ENCODE data around the gene SEC14L2. TPM values are rescaled to one million over a fixed set of nuclear protein-coding genes. Genes with fewer than 3 reads are reported as not detected.

SEC14L2 gene
- total RNA-seq, 2 experiments from 2014 or later = 7.6 to 10.5 TPM

DNA sequence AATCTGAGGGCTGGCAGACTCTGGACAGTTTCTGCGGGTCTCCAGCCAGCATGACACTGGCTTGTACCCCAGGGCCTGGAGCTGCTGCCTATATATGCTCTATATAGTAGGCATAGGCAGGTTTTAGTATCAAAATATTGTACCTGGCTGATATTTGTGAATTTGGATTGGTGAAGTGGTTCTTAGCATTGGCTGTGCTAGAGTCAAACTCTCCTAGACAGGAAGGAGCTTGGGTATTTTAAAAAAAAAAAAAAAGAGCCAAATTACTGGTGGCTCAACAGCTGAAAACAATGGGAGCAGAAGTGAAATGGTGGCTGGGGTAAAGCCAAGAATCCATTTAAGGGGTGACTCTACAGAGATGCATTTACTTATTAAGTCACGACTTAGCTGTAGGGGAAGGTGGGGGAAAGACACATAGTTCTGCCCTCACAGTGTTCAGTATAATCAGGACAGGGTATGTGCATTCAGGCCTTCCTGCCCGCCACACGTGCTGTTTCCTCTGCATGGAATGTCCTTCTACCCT lies 17.8 kb downstream of the SEC14L2 start:
- H3K4me3 Mint-ChIP-seq = no peak overlapping the region
- ChIA-PET CTCF (interaction anchor here (1.0 to 2.5 kb wide), 10 partner anchors 8 to 89 kb away, joined by 3 to 18 read pairs (median 3); partner anchors contain the start of genes MTFP1, RNF215 and SEC14L2), POLR2A (no interaction called here)
- H3K27me3 Mint-ChIP-seq = no peaks in the 10 kb centered on the region
- H3K4me1 Mint-ChIP-seq = peaks cover 31% of the 10 kb centered on the region
- no peaks in the 10 kb centered on the region for H3K9me3 Mint-ChIP-seq
- peaks cover 56% of the 10 kb centered on the region for H3K36me3 Mint-ChIP-seq (ENCODE audit: low read depth)
- H3K27ac Mint-ChIP-seq = no peak overlapping the region
- DNase-seq = no peak

DNA sequence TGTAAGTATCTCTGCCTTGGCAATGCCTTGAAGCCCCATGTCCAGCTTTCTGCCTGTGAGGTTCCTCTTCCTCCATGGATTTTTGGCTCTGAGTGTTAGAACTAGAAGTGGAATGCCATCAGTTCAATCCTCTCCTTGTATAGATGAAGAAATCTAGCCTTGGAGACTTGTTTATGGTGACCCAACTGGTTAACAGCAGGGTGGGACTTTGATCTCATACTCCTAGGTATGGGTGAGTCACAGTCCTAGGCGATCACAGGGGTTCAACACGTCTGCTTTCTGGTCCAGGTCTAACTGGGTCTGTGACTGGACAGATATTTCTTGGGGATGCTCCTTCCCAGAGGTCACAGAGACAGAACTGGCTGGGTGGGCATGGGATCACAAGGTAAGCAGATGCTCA lies 19.6 kb downstream of the SEC14L2 start:
- Mint-ChIP-seq H3K4me1 (peaks cover 40% of the 10 kb centered on the region), H3K4me3 (no peak overlapping the region), H3K27me3 (no peaks in the 10 kb centered on the region), H3K27ac (no peak overlapping the region), H3K36me3 (ENCODE audit: low read depth) (peaks cover 52% of the 10 kb centered on the region), H3K9me3 (no peaks in the 10 kb centered on the region)
- ChIA-PET POLR2A (no interaction called here), CTCF (no interaction called here)
- DNase-seq = no peak

DNA sequence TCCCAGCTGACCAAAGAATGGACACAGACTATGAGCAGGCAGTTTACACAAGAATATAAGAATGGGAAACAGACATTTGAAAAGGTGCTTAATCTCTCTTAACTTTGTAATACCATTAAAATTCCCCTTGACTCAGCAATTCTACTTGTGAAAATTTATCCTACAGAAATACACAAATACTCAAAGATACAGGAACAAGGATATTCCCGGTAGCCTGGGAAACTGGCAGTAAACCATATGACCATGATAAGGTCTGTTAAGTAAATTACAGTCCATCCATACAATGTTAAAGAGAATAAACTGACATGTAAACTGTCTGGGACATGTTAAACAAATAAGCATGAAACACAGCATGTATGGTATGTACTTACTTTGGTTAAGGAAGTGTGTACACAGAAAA lies 20.0 kb downstream of the SEC14L2 start:
- H3K9me3 Mint-ChIP-seq = no peaks in the 10 kb centered on the region
- CTCF ChIA-PET = no interaction called here
- POLR2A ChIA-PET = no interaction called here
- no peak overlapping the region for H3K27ac Mint-ChIP-seq
- peaks cover 50% of the 10 kb centered on the region for H3K36me3 Mint-ChIP-seq (ENCODE audit: low read depth)
- no peak overlapping the region for H3K4me3 Mint-ChIP-seq
- no peaks in the 10 kb centered on the region for H3K27me3 Mint-ChIP-seq
- peaks cover 43% of the 10 kb centered on the region for H3K4me1 Mint-ChIP-seq
- no peak for DNase-seq

DNA sequence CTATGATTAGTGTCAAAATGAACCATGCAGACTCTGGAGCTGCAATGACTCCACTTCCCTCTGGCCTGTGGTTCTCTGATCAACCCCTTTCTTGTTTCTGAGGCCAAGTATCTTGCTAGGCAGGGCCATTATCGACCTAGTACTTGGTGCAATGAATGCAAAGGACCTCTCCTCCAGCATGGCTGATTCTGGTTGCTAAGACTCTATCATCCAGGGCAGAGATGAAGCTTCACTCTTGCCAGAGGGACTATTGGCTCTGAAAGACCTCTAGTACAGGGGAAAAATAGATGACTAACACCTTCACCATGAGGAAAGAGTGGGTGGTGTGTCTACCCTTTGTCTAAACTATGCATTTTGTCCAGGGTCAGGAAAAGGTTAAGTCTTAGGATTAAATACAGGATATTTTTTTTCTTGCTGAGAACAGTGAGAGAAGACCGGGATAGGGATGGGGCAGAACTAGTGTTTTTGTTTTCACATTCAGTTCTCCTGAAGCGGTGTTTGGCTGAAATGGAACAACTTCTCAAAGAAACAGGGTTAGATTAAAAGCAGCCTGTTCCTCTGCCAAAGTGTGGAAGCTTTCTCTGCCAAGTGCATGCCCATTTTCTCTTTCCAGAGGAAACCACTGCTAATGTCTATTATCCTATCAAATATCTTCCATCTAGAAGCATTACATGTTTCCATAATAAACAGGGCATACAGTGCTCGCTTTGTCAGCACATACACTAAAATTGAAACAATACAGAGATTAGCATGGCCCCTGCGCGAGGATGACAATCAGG lies 23.7 kb downstream of the SEC14L2 start:
- no peaks in the 10 kb centered on the region for H3K9me3 Mint-ChIP-seq
- H3K27me3 Mint-ChIP-seq = no peaks in the 10 kb centered on the region
- DNase-seq = no peak
- ChIA-PET POLR2A (no interaction called here), CTCF (interaction anchor here (0.6 to 4.8 kb wide), 4 partner anchors 9 to 132 kb away, joined by 3 to 28 read pairs (median 6); no protein-coding TSS in a partner anchor)
- H3K27ac Mint-ChIP-seq = no peak overlapping the region
- peaks cover 47% of the 10 kb centered on the region for H3K4me1 Mint-ChIP-seq
- peaks cover 42% of the 10 kb centered on the region for H3K36me3 Mint-ChIP-seq (ENCODE audit: low read depth)
- H3K4me3 Mint-ChIP-seq = no peak overlapping the region

DNA sequence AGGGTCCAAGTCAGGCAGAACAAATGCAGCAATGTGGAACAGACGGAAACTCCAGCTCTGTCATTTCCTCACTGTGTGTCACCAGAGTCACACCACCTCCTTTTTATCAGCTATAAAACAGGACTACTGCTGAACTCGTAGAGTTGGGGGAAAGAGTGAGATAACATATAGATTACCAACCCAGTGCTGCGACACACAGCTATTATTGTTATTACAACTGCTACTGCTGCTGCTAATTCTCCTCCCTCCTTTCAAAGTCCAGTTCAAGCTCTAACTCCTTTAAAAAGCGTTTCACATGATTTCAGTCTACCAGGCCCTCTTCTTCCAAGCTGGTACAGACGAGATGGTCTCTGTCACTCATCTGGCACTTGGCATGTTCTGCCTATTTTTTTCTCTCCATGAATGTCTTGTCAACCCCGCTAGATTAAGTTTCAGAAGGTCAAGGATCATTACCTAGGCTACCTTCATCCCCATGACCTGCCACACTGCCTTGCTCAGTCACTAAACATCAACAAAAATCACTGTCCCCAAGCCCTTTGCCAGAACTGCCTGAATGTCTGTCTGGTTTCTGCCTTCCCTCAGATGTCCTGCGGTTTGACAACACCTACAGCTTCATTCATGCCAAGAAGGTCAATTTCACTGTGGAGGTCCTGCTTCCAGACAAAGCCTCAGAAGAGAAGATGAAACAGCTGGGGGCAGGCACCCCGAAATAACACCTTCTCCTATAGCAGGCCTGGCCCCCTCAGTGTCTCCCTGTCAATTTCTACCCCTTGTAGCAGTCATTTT lies 25.1 kb downstream of the SEC14L2 start:
- DNase-seq = no peak
- Mint-ChIP-seq H3K27me3 (no peaks in the 10 kb centered on the region), H3K9me3 (no peaks in the 10 kb centered on the region), H3K27ac (peak overlapping the region; percentile 99), H3K4me3 (peak overlapping the region; percentile 99), H3K4me1 (peaks cover 55% of the 10 kb centered on the region), H3K36me3 (ENCODE audit: low read depth) (peaks cover 34% of the 10 kb centered on the region)
- POLR2A ChIA-PET = interaction anchor here (0.7 to 0.8 kb wide), 2 partner anchors 12 to 29 kb away, joined by 3 to 5 read pairs; no protein-coding TSS in a partner anchor
- CTCF ChIA-PET = interaction anchor here (0.5 to 7.4 kb wide), 13 partner anchors 7 to 1655 kb away, joined by 3 to 91 read pairs (median 5); partner anchors contain the start of genes RNF215 and SEC14L2

DNA sequence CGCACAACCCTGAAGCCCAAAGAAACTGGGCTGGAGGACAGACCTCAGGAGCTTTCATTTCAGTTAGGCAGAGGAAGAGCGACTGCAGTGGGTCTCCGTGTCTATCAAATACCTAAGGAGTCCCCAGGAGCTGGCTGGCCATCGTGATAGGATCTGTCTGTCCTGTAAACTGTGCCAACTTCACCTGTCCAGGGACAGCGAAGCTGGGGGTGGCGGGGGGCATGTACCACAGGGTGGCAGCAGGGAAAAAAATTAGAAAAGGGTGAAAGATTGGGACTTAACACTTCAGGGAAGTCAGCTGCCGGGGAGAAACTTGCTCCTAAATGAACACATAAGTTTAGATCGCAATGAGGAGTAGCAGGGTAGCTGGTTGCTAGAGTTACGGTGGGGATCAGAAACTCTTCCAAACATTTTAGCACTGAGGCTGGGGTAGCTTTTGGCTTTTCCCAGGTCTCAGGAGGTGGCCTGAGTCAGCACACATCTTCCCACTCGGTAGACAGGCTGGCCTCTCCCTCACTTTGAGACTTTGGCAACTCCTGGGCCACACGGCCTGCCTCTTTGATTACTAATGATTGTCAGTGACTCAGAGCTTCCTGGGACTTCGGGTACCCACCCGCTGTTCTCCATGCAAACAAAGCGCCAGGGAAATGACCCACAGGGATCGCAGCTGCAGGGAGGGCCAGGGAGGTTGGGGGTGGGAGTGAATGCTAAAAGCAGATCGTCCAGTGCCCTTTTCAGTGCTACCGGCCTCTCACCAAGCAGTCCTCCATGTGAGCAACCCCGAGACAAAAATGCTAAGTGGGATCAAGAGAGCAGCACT lies 25.9 kb downstream of the SEC14L2 start:
- peak; percentile 12 for DNase-seq
- Mint-ChIP-seq H3K36me3 (ENCODE audit: low read depth) (peaks cover 38% of the 10 kb centered on the region), H3K27ac (peak overlapping the region; percentile 99), H3K9me3 (no peaks in the 10 kb centered on the region), H3K4me1 (peaks cover 62% of the 10 kb centered on the region), H3K27me3 (no peaks in the 10 kb centered on the region), H3K4me3 (peak overlapping the region; percentile 99)
- ChIA-PET POLR2A (interaction anchor here (0.7 to 1.0 kb wide), 3 partner anchors 12 to 30 kb away, joined by 3 to 5 read pairs (median 3); no protein-coding TSS in a partner anchor), CTCF (interaction anchor here (0.5 to 7.4 kb wide), 11 partner anchors 8 to 1656 kb away, joined by 3 to 91 read pairs (median 10); partner anchors contain the start of genes CASTOR1, RNF215 and SEC14L2)

DNA sequence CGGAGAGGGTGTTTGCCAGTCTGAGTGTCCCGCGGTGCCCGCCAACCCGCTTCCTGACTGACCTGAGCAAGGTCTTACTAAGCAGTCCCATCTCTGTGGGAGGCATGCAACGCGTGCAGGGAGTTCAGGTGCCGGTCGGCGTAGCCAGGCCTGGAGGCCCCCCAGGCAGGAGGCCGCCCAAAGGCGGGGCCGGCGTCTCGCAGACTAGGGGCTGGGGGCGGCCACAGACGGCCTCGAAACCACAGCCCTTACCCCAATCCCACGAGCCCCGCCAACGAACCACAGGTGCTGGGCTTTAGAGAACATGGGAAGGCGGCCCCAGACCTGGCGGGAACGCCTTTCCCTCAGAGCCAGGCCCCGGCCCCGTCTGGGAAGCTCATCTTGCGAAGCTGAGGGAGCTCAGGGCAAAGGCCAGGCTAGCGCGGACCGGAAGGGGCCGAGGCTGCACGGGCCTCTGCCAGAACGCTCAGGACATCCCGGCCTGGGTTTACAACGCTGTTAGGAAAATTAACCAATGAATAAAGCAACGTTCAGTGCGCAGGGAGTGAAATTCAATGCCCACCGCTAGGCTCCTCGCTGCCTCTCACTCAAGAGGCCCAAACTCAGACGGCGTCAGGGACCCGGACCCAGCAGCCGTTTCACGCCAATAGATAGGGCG lies 26.6 kb downstream of the SEC14L2 start:
- POLR2A ChIA-PET = interaction anchor here (0.7 to 1.0 kb wide), 2 partner anchors 21 to 245 kb away, joined by 3 read pairs; no protein-coding TSS in a partner anchor
- CTCF ChIA-PET = interaction anchor here (0.8 to 7.4 kb wide), 13 partner anchors 9 to 135 kb away, joined by 3 to 91 read pairs (median 12); partner anchors contain the start of genes CASTOR1, CCDC157, RNF215 and SEC14L2
- Mint-ChIP-seq H3K4me3 (peak overlapping the region; percentile 99), H3K9me3 (no peaks in the 10 kb centered on the region), H3K36me3 (ENCODE audit: low read depth) (peaks cover 36% of the 10 kb centered on the region), H3K27ac (peak overlapping the region; percentile 99), H3K4me1 (peaks cover 63% of the 10 kb centered on the region), H3K27me3 (no peaks in the 10 kb centered on the region)
- peak; percentile 41 for DNase-seq

DNA sequence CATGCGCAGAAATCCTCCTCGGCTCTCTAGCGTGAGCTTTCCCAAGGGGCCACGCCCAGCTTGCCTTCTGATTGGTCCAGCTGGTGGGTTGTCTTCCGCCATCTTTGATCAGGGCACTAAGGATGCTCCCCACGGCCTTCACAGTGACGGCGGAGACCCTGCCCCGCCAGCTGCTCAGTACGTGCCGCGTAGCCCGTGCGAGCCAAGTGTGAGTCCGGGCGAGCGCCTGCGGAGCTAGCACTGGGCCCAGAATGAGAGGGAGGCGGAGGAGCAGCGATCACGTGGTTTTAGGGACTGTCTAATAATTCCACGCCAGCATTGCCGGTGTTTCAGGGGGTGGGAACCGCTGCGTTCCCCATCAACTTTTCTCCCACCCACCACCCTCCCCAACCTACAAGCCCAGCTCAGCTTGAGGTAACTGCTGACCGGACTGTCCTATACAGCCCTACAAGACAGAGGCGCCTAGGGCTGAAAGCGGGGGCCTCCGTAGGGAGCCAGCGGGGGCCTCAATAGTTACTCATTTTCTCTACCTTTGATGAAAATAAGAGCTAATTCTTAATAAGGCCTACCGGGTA lies 27.2 kb downstream of the SEC14L2 start:
- ChIA-PET POLR2A (interaction anchor here (0.7 to 1.0 kb wide), 3 partner anchors 21 to 246 kb away, joined by 3 read pairs; partner anchors contain the start of gene SEC14L2), CTCF (interaction anchor here (0.5 to 7.4 kb wide), 15 partner anchors 9 to 390 kb away, joined by 3 to 91 read pairs (median 6); partner anchors contain the start of genes CASTOR1, CCDC157, RNF215 and SEC14L2)
- DNase-seq = peak; percentile 100
- H3K27me3 Mint-ChIP-seq = no peaks in the 10 kb centered on the region
- H3K27ac Mint-ChIP-seq = peak overlapping the region; percentile 99
- H3K4me3 Mint-ChIP-seq = peak overlapping the region; percentile 99
- H3K36me3 Mint-ChIP-seq (ENCODE audit: low read depth) = peaks cover 38% of the 10 kb centered on the region
- H3K9me3 Mint-ChIP-seq = no peaks in the 10 kb centered on the region
- peaks cover 63% of the 10 kb centered on the region for H3K4me1 Mint-ChIP-seq

DNA sequence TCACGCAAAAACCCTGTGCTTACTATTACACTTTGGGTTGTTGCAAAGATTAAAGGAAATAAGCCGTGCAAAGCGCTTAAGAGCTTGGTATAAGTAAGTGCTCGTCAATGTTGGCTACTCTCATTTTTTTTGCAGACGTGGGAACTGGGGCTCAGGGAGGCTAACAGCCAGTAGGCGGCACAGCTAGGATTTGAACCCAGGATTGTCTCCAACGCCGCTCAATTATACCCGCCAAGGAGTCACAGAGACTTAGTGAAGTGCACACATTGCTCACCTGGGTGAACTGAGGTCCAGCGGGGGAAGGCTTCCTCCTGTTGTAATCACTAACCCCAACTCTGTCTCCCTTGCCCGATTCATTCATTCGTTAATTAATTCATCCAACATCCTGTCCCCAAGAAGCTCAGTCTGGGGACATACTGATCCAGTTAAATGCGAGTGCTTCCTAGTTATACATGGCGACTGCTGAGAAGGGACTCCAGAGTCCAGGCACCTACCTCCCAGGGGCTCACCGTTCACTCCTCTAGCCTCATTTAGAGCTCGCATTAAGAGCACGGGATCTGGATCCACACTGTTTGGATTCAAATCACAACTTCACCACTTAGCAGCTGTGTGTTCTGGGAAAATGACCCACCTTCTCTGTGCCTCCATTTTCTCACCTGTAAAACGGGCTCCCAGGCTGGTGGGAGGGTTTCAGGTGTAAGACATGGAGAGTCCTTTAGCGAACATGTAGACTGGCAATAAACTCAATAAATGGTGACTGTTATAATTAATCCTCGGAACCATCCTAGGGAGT lies 27.9 kb downstream of the SEC14L2 start:
- ChIA-PET POLR2A (interaction anchor here (0.7 to 1.0 kb wide), 2 partner anchors 15 to 28 kb away, joined by 3 to 4 read pairs; partner anchors contain the start of gene SEC14L2), CTCF (interaction anchor here (0.5 to 7.4 kb wide), 19 partner anchors 10 to 391 kb away, joined by 3 to 91 read pairs (median 6); partner anchors contain the start of genes CASTOR1, CCDC157, RNF215 and SEC14L2)
- peak; percentile 40 for DNase-seq
- peaks cover 35% of the 10 kb centered on the region for H3K36me3 Mint-ChIP-seq (ENCODE audit: low read depth)
- H3K27ac Mint-ChIP-seq = peak overlapping the region; percentile 99
- no peaks in the 10 kb centered on the region for H3K9me3 Mint-ChIP-seq
- H3K4me3 Mint-ChIP-seq = peak overlapping the region; percentile 99
- no peaks in the 10 kb centered on the region for H3K27me3 Mint-ChIP-seq
- peaks cover 61% of the 10 kb centered on the region for H3K4me1 Mint-ChIP-seq

DNA sequence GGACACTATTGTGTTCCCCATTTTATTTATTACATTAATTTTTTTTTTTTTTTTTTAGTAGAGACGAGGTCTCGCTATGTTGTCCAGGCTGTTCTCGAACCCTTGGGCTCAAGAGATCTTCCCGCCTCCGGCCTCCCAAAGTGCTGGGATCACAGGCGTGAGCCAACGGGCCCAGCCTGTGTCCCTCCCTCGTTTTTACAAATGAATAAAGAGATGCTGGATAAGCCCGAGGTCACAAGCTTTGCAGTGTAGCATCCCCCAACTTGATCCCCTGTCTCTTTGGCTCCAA lies 28.5 kb downstream of the SEC14L2 start:
- Mint-ChIP-seq H3K4me1 (peaks cover 60% of the 10 kb centered on the region), H3K27me3 (no peaks in the 10 kb centered on the region)
- CTCF ChIA-PET = interaction anchor here (0.9 to 7.4 kb wide), 14 partner anchors 11 to 160 kb away, joined by 3 to 91 read pairs (median 7); partner anchors contain the start of genes CASTOR1, RNF215 and SEC14L2

More for the DNA sequence above, 28.5 kb downstream of the SEC14L2 start:
- POLR2A ChIA-PET = interaction anchor here (0.7 to 1.0 kb wide), 2 partner anchors 15 to 29 kb away, joined by 3 to 4 read pairs; partner anchors contain the start of gene SEC14L2
- peak overlapping the region; percentile 92 for H3K27ac Mint-ChIP-seq
- peaks cover 37% of the 10 kb centered on the region for H3K36me3 Mint-ChIP-seq (ENCODE audit: low read depth)
- no peaks in the 10 kb centered on the region for H3K9me3 Mint-ChIP-seq
- H3K4me3 Mint-ChIP-seq = peak overlapping the region; percentile 99
- no peak for DNase-seq
